GM19351 (cell line): ENCODE results near the gene CD63.

Experiments
- ATAC-seq: cut with Tn5 transposase; IDR thresholded peaks from one replicate; pipeline ENCODE4 v1.9.1; 2021; ENCODE audit warnings: mild to moderate bottlenecking, moderate library complexity; ENCODE audit not compliant: unreplicated experiment

Gene CD63

DNA sequence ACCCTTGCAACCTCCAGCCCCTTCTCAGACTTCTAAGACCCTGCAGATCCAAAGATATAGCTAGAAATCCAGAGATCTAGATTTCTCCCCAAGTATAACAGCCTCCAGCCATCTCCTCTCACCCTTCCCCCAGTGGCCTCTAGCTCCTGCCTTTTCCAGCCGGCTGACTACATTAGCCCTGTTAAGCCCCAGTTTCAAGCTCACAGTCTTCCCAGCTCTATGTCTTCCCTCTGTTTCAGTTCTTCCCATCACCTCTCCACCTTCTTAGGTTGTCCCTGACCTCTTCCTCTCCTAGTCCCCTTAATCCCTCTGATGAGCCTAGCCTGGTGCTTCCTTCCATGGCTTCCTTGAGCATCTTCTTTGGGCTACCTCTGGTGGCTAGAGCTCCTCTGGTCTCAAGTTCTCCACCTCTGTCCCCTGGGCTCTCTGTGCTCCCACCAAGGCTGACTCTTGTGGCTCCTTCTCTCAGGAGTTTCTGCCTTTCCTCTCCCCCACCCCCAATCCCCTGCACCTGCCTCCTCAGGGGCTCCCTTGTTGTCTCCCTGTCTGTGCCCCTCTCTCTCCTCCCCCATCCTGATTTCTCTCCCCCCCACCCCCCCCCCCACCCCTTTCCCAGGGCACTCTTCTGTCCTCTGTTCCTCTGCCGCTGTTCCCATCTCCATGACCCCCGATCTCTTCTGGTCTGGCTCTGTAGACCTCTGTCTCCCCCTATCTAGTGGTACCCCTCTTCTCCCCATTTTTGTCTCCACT is 13.3 kb upstream of the CD63 start:
- no peak for ATAC-seq

DNA sequence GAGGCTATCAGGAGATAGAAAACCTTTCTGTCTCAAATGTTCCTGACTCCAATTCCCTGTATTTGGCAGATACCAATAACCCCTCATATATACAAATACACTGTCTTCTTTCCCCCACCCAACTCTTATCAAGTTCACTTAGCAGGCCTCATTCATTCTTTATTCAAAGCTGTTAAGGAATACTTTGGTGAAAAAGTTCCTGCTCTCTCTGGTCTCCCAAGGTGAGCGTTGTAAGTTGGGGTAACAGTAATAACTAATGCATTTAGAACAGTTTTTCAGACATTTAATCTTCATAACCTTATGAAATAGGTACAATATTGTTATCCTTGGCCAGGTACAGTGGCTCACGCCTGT is 10.2 kb upstream of the CD63 start:
- ATAC-seq, result no peak

DNA sequence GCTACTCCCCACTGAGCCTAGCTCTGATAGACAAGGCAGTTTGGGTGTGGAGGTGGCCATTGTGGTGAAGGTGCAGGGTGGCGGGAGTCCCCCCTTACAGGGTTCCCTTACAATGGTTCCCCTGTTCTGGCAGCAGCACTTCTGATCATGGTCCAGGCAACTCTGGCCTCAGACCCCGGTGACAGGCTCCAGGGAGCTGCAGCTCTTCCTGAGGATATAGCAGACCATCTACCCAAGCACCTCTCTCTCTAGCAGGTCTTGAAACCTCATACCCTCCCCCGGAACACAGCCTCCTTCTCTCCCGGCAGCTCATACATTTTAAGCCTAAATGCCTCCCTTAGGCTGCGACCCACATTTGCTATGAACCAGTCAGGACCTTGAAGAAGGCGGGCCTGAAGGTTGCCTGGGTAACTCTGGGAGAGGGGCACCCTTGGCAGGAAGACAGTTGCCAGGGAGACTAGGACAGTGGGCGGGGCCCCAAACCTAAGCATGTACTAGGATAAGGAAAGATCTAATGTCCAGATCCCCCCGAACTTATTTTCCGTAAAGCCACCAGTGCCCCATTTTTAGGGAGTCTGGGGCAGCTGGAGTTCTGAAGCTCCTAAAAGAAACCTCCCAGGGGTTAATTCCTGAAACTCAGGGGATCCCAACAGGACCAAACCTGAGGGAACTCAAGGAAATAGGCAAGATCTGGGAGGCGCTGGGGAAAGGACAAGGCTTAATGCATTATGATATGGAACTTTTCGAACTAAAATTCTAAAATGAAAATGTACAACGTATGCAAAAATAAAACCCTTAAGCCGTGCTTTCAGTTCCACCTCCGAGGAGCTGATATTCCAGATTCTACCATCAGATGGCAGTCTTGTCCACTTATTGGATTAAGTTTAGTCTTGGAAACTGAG is 9.6 kb upstream of the CD63 start:
- ATAC-seq, result peak; percentile 81

DNA sequence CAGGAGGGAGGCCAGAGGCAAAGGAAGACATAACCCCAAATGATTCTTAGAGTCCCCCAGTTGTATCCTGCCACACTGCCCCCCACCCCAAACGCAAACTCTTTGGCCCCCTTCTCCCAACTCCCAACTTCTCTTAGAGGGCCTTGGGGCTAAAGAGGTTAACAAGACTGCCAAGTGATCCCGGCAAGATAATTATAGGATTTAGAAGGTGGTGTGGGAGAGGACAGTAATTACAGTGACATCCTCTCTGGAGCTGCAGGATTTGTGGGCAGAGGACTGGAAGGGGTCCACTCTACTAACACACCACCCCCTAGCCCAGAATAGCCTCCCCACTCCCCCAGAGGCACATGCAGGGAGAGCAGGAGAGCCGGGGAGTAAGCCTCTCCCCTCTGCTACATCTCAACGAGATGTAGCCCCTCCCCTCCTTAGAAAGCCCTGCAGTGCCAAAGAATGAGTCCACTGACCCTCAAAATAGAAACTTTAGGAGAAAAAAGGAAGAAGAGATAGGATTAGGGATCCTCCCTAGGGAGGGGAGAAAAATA is 8.8 kb upstream of the CD63 start:
- peak; percentile 15 for ATAC-seq

DNA sequence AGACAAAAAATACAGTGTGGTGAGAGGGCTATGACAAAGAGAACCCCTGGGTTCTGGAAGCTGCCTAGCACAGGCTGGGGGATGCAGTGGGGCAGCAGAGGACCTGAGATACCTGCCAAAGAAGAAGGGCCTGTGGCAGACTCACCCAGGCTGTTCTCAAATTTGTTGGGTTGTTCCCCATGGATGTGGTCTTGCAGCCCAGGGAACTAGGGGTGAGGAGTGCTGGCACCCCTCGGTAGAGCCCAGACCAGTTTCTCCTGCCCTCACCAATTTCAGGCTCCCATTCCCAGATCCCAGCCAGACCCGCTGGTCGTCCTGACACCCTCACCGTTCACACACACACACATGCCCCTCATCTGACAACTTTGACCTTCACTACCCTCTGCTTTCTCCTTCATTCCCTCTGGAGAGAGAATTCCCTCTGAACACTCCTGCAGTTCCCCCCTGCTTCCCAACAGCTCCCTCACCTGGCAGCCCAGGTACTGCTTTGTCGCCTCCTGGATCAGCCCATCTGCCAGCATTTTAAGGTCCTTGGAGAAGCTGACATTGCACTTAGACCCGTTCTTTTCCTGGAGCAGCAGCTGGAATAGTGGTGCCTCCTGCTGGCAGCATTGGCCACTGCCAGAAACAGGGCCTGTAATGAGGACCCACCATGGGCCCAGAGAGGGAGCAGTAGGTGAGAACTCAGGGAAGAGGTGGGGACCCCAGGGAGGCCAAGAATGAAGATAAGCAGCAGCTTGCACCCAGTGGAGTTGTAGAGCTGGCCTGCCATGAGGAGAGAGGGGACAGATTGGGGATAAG is 8.2 kb upstream of the CD63 start:
- peak; percentile 37 for ATAC-seq

DNA sequence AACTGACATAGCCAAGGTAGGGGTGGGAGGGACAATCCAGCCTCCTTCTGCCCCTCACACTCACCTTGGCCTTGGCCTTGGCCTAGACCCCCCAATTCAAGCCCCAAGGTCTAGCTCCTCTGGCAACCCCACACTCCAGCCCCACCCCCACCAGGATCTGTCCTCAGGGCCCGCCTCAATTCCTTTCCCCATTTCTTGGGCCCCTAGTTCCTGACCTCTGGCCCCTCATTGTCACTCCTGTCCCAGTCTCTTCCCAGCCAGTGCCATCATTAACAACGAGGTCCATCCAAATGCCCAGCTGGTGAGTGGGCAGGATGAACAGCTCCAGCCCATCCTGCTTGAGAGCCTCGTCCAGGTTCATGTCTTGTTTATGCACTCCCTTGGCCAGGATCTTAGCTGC is 7.3 kb upstream of the CD63 start:
- no peak for ATAC-seq

DNA sequence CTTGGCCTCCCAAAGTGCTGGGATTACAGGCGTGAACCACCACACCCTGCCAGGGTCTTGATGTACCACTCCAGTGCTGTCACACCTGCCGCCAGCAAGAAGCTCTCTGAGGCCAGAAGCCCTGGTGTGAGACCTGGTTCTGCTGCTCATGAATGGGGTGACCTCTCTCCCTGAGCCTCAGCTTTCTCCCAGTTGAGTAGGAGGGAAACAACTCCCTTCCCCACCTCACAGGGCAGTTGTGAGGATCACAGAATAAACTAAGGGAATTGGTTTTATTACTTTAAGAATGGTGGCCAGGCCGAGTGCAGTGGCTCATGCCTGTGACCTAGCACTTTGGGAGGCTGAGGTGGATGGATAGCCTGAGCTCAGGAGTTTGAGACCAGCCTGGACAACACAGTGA is 5.8 kb upstream of the CD63 start:
- no peak for ATAC-seq

DNA sequence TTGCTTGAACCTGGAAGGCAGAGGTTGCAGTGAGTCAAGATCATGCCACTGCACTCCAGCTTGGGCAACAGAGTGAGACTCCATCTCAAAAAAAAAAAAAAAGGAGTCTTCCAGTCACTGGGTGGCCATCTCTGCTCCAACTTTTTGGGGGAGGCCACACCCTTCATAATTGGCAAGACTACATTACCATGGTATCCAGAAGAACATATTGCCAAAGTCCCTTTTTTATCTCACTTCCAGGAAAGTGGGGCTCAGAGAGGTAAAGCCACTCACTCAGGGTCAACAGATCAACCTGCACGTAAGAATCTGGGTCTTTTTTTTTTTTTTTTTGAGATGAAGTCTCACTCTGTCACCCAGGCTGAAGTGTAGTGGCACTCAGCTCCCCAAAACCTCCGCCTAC is 5.0 kb upstream of the CD63 start:
- ATAC-seq, result no peak

DNA sequence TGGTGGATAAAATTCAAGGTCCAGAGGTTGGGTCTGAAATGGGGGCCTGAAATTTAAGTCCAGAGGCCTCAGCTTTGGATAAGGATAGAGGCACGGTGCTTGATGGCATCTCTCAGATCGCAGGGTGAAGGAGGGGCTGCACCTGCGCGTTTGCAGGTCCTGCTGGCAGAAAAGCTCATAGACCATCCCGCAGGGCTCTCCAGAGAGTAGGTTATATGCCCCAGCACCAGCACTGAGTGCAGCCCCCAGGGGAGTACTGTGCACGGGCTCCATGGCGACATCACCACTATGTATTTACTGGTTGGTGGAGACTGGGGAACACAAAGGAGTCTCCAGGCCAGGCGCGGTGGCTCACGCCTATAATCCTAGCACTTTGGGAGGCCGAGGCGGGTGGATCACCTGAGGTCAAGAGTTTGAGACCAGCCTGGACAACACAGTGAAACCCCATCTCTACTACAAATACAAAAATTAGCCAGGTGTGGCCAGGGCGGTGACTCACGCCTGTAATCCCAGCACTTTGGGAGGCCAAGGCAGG is 4.3 kb upstream of the CD63 start:
- no peak for ATAC-seq

DNA sequence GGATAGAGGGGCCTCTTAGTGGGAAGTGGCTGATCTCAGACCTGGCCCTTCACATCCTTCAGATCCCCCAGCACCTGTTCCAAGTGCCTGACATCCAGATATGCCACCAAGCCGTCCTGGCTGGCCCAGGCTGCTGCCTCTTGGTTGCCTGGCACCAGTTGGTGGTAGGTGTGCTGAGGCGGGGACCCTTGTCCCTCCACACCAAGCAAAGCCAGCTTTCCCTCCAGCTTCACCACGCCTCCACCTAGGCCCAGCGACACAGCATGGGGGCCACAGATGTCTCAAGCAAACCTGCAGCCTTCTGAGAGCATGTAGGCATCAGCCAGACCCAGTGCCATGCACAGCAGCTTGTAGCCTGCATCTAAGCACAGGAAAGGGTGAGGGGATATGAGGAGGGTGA is 3.5 kb upstream of the CD63 start:
- ATAC-seq, result no peak

DNA sequence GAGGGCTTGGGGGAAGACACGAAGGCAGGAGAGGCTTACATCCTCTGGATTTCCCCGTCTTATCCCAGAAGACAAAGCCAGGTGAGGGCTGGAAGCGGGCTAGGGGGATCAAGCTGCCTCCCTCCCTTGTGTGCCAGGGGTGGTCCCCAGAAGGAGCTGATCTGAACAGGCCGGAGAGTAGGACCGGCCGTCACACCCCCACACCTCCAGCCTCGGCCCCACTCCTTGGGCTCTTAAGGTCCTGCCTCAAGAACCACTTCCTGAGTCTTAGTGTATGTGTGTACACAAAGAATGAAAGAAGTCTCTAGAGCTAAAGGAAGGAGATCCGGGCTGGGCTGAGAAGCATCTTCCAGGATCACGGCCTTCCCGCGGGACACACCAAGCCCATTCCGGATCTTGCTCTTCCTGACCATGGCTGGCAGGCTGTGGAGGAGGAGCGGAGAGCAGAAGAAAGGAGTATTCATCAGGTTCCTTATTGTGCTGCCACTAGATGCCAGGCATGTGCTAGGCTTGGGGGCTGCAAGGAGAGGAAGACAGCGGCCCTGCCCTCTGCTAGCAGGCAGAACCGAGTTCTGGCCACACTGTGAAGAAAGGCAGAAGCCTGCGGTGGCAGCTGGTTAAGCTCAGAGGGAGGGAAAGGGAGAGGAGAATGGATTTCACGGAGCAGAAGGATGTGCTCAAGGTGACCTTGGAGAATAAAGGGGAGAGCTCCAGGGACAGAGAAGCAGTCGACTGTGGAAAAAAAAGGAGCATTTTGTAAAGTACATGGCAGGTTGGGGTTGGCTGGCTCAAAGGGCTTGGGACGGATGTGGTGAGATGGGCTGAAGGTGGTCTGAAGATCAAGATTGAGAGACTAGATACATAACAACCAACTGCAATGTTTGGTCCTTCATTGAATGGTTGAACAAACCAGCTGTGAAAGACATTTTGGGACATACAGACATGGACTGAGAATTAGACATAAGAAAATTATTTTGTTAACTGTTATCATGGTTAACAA is 1.3 kb upstream of the CD63 start:
- ATAC-seq, result peak; percentile 42

DNA sequence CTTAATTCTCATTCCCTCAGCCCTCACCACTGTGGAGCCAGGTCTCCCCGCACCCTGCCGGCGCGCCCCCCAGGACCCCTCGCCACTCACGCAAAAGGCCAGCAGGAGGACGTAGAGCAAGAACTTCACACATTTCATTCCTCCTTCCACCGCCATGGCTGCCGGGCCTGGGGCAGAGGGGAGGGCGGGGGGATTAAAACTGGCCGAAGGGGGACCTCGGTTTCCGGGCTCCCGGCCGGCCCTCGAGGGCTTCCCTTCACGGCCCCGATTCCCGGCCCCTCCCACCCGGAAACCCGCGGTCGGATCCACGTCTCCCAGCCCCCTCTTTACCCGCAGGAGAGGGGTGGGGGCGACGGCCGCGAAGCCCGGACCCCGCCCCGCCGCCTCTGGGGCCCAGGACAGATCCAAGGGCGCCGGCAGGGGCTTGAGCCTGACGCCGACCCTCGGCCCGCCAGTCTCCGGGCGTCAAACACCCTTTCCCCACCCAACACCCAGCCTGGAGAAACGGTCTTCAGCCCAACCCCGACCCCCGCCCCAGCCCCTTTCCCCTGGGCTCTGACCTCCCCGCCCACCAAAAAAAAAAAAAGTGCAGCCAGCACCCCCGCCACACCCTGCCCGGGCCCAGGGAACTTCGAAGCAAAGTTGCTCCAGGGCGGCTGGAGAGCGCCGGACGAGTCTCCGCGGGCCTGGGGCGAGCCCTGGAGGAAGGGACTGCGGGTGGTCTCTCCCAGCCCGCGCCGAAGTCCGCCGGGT is 447 bp downstream of the CD63 start:
- ATAC-seq, result peak; percentile 19

DNA sequence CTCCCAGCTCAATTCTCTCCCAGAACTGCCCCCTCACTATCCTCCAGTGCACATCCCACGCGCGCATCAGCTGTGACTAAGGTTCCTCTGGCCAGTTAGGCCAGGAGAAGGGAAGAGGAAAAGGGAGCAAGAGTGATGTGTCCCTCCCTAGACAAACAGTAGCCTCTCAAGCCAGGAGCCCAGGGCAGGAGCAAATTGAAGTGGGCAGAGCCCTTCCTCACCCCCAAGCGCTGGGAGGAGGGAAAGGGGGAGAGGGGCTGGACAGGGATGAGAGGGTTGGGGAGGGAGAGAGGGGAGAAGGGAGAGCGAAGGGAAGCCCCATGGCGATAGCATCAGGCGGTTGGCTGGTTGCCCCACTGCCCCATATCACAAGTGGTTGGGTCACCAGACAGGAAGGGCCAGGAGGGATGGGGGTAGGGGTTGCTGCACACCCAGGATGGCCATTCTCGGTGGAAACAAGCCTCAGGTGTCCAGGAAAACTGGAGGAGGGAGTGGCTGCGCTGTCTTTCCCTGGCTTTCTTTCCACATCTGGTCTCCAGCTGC is 1.1 kb downstream of the CD63 start:
- ATAC-seq, result no peak

DNA sequence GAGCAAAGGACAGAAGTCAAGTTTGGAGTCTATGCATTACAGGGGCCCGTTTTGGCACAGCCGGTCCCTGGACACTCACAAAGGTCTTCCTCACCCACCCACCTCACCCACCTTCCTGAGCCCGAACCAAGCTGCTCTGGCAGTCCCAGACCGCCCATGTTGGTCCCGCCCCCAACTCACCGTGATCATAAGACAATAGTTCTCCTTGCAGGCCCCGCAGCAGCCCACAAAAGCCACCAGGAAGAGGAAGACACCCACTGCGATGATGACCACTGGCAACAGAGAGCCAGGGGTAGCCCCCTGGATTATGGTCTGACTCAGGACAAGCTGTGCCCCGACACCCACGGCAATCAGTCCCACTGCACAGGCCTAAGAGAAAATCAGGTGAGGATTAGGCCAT is 1.8 kb downstream of the CD63 start:
- ATAC-seq, result no peak

DNA sequence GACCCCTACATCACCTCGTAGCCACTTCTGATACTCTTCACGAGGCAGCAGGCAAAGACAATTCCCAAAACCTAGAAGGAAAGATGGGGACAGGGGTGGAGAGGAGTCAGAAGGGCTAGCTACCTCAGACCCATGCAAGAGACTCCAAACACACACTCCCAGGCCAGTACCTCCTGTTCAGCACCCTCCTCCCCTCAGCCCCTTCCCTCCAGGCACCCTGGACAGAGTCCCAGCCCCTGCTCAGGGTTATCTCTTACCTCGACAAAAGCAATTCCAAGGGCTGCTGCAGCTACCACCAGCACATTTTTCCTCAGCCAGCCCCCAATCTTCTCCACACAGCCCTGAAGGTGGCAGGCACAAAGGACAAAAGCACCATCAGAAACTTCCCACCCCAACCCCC is 3.3 kb downstream of the CD63 start:
- ATAC-seq, result no peak

DNA sequence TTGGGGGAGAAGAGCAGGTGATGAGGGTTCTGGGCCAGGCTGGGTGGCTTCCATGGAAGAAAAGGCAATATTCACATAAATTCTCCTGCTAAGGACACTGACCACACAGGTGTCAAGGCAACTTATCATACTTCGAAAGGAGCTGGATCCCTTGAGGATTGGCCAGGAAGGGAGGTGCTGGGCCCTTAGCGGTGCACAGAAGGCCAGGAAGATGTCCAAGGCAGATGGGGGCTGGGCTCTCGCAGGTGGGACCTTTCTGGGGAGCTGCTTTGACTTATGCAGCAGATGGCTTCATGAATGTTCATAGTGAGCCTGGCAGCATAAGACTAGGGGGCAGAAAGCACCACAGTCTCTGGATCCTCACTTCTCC is 3.9 kb downstream of the CD63 start:
- ATAC-seq, result no peak

DNA sequence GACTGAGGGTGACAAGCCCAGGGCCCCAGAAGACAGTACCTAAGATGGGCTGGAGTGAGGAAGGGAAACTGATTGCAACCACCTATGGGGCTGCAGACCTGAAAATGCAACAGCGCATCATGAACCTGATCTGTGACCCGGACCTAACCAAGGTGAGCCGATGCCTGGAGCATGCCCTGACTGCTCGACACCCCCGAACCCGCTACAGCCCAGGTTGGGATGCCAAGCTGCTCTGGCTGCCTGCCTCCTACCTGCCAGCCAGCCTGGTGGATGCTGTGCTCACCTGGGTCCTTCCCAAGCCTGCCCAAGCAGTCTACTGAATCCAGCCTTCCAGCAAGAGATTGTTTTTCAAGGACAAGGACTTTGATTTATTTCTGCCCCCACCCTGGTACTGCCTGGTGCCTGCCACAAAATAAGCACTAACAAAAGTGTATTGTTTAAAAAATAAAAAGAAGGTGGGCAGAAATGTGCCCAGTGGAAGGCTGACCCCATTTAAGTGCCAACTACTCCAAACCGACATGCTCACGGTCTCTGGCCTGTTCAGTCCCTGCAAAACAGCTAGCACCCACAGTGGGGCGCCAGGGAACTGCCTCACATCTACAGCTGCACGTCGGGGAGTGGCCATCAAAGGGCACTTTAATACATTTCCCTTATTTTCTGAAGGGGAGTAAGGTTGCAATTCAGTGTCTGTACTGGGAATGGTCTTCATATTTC is 4.4 kb downstream of the CD63 start:
- ATAC-seq, result peak; percentile 39

DNA sequence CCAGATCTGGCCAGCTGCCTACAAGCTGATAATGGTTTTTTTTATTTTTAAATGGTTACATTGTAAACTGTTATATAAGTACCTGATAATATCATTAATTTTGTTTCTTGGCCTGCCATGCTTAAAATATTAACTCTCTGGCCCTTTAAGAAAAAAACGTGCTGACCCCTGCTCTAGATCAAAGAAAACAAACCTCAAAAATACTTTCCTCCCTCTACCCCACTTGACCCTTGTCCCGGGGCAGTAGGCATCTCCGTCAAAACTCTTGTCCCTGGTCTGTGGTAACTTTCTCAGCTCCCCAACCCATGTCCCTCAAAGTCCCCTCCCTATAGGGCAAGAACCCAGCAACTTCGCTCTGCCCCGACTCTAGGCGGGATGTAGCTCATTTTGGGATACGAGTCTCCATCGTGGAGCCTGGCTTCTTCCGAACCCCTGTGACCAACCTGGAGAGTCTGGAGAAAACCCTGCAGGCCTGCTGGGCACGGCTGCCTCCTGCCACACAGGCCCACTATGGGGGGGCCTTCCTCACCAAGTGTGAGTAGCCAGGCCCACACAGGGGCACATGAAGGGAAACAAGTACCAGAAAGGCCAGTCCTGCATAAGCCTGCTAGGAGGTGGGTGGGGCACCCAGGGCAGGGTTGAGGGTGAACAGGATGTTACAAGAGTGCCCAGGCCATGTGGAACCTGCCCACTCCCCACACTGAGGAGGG is 5.1 kb downstream of the CD63 start:
- no peak for ATAC-seq
